K562 (cell line): ENCODE measurements around the gene UVRAG. TPM values are rescaled to one million over a fixed set of nuclear protein-coding genes. Genes with fewer than 3 reads are reported as not detected.
A peak's percentile ranks its signal among the peaks of the same experiment; 100 is the strongest.

ENCODE experiments used
- ATAC-seq: fragments of 200-7000 bp; cut with Tn5 transposase; 3 replicates; pipeline ENCODE4 v1.9.1; 2020; ENCODE audit warnings: moderate library complexity
- BruUV-seq: library from RNA; stranded (reverse); fragments of 400-500 nt; replicated peaks from 2 replicates; lab custom pipeline; 2021; lab: Mats Ljungman, UMichigan
- CTCF ChIA-PET: fragments of 300-600 bp; formaldehyde crosslinking; extraction: SDS; loops from one replicate; lab custom pipeline; 2021; ENCODE audit warnings: low intra/inter-chr PET ratio; lab: Yijun Ruan, JAX
- POLR2A ChIA-PET: fragments of 300-600, 350-650 bp; sonication (Branson Sonifier 250); formaldehyde crosslinking; extraction: SDS; loops from one replicate; lab custom pipeline; 2021; ENCODE audit warnings: antibody characterized with exemption, inconsistent platforms; lab: Yijun Ruan, JAX
- DNase-seq, 4 experiments: peaks; one replicate each; pipeline versions ENCODE4 v3.0.0 to v3.0.0-alpha.2; 2011 to 2018; ENCODE audit warnings: low spot score in 3 of 4, mixed read lengths in 3 of 4; ENCODE audit errors: extremely low read depth in 1 of 4
- FAIRE-seq: peaks from 2 replicates; lab custom pipeline; 2011; peaks lifted over from hg19 to GRCh38; lab: Jason Lieb, UNC
- H2AFZ ChIP-seq: 2 replicates; pipeline ENCODE4 v1.6.0; 2011; ENCODE audit warnings: low read depth, low read length, control low read depth, inconsistent platforms
- H3K27ac ChIP-seq: fragments of 200-600 bp; 3 replicates; pipeline ENCODE4 v1.8.0; 2011; ENCODE audit warnings: low read depth, mild to moderate bottlenecking, control low read depth, inconsistent platforms, low read length, moderate library complexity, mixed read lengths; ENCODE audit errors: extremely low read depth
- H3K27me3 ChIP-seq, 2 experiments: fragments of 300-600 bp in 1 of 2; 2 replicates in 1 of 2; 3 replicates in 1 of 2; pipeline versions ENCODE4 v1.6.0 to v1.8.0; 2011; ENCODE audit warnings: inconsistent platforms in 2 of 2, low read length in 2 of 2, mild to moderate bottlenecking in 1 of 2, mixed read lengths in 1 of 2, moderate library complexity in 1 of 2; ENCODE audit not compliant: control insufficient read depth in 2 of 2, insufficient read depth in 2 of 2
- H3K36me3 ChIP-seq: fragments of 300-600 bp; 3 replicates; pipeline ENCODE4 v1.8.0; 2011; ENCODE audit warnings: mild to moderate bottlenecking, low read length, inconsistent platforms; ENCODE audit not compliant: control insufficient read depth, insufficient read depth
- H3K4me1 ChIP-seq, 2 experiments: fragments of 200-600 bp in 1 of 2; replicated peaks in 1 of 2; 2 replicates in 1 of 2; 3 replicates in 1 of 2; pipeline versions ENCODE4 v1.5.1 to v1.8.0; 2011; ENCODE audit warnings: inconsistent platforms in 2 of 2, low read length in 2 of 2, mild to moderate bottlenecking in 1 of 2, mixed read lengths in 1 of 2, moderate library complexity in 1 of 2; ENCODE audit not compliant: control insufficient read depth in 2 of 2, insufficient read depth in 2 of 2
- H3K4me2 ChIP-seq: 2 replicates; pipeline ENCODE4 v1.6.1; 2011; ENCODE audit warnings: low read length, control low read depth, inconsistent platforms, mixed read lengths; ENCODE audit not compliant: insufficient read depth
- H3K4me3 ChIP-seq: fragments of 200-600 bp; sonication (generic), shearing (Covaris generic); 2 replicates; pipeline ENCODE4 v1.5.1; 2016; ENCODE audit warnings: control low read depth, inconsistent platforms
- H3K79me2 ChIP-seq: fragments of 200-600 bp; 3 replicates; pipeline ENCODE4 v1.8.0; 2011; ENCODE audit warnings: low read length, inconsistent platforms; ENCODE audit not compliant: control insufficient read depth, insufficient read depth
- H3K9ac ChIP-seq, 2 experiments: 2 replicates each; pipeline versions ENCODE4 v1.6.0 to v1.6.1; 2011; ENCODE audit warnings: low read depth in 2 of 2, low read length in 2 of 2, control low read depth in 1 of 2, inconsistent platforms in 1 of 2, mild to moderate bottlenecking in 1 of 2, mixed read lengths in 1 of 2; ENCODE audit not compliant: insufficient read depth in 1 of 2
- H3K9me1 ChIP-seq: one replicate; pipeline ENCODE4 v1.6.0; 2011; ENCODE audit warnings: inconsistent platforms, mild to moderate bottlenecking, low read length, moderate library complexity; ENCODE audit not compliant: control insufficient read depth, insufficient read depth
- H3K9me3 ChIP-seq: replicated peaks from 2 replicates; pipeline ENCODE4 v1.5.1; 2011; ENCODE audit warnings: low read depth, low read length, inconsistent platforms; ENCODE audit not compliant: control insufficient read depth, insufficient read depth
- H4K20me1 ChIP-seq: replicated peaks from 2 replicates; pipeline ENCODE4 v1.6.1; 2011; ENCODE audit warnings: low read length, inconsistent platforms, mixed read lengths; ENCODE audit not compliant: control insufficient read depth, insufficient read depth
- DPF2 ChIP-seq: fragments of 450-650 bp; IDR thresholded peaks from 2 replicates; pipeline ENCODE4 v1.6.1; 2016
- ELK3 ChIP-seq: fragments of 450-650 bp; formaldehyde crosslinking; IDR thresholded peaks from 2 replicates; pipeline ENCODE4 v1.4.0; 2020; ENCODE audit warnings: mild to moderate bottlenecking
- ESRRA ChIP-seq: fragments of 450-650 bp; IDR thresholded peaks from 2 replicates; pipeline ENCODE4 v1.6.1; 2014; ENCODE audit warnings: low read depth, mild to moderate bottlenecking, moderate library complexity, borderline replicate concordance
- KLF10 ChIP-seq: fragments of 250-450 bp; sonication (Bioruptor Pico); IDR thresholded peaks from 2 replicates; pipeline ENCODE4 v1.6.1; 2021; ENCODE audit warnings: matching md5 sums
- MCM7 ChIP-seq, 2 experiments: fragments of 450-650 bp; IDR thresholded peaks; 2 replicates each; pipeline ENCODE4 v1.6.1; 2016 to 2018
- RAD21 ChIP-seq, 2 experiments: fragments of 250-450 bp in 1 of 2; fragments of 450-650 bp in 1 of 2; sonication (Bioruptor Pico) in 1 of 2; formaldehyde crosslinking in 1 of 2; IDR thresholded peaks in 1 of 2; conservative IDR thresholded peaks in 1 of 2; 2 replicates each; pipeline versions ENCODE4 v1.4.0 to v1.8.0; 2020 to 2022; ENCODE audit warnings: mild to moderate bottlenecking in 2 of 2, moderate library complexity in 1 of 2
- SMAD1 ChIP-seq: fragments of 150-350 bp; IDR thresholded peaks from 2 replicates; pipeline ENCODE4 v1.6.1; 2014; ENCODE audit warnings: low read length, low read depth; ENCODE audit not compliant: partially characterized antibody
- TCF7L2 ChIP-seq: fragments of 150-350 bp; IDR thresholded peaks from 2 replicates; pipeline ENCODE4 v1.6.1; 2016; ENCODE audit warnings: low read depth, mild to moderate bottlenecking, low read length, moderate library complexity
- ZBTB33 ChIP-seq: sonication (generic); formaldehyde crosslinking; IDR thresholded peaks from 2 replicates; pipeline ENCODE4 v1.8.1; 2023; ENCODE audit warnings: mild to moderate bottlenecking, missing genetic modification reagents
- ZNF146 ChIP-seq: IDR thresholded peaks from one replicate; pipeline ENCODE4 v1.6.1; 2018; ENCODE audit warnings: missing compliant biosample characterization; ENCODE audit not compliant: unreplicated experiment
- ZNF175 ChIP-seq: fragments of 200-800 bp; sonication (Bioruptor generic); IDR thresholded peaks from 2 replicates; pipeline ENCODE4 v1.6.1; 2016; ENCODE audit warnings: low read depth, mild to moderate bottlenecking, missing genetic modification characterization, missing compliant biosample characterization
- ZNF561 ChIP-seq: fragments of 450-650 bp; formaldehyde crosslinking; conservative IDR thresholded peaks from 2 replicates; pipeline ENCODE4 v1.4.0; 2020; ENCODE audit warnings: mild to moderate bottlenecking, moderate library complexity
- ZNF764 ChIP-seq: fragments of 250-450 bp; sonication (Bioruptor Pico); IDR thresholded peaks from 2 replicates; pipeline ENCODE4 v1.4.0; 2020; ENCODE audit warnings: low read depth, mild to moderate bottlenecking, moderate library complexity
- WGBS: fragments of 100-300 bp; shearing (Covaris generic); methylation state at CpG from one replicate; pipeline ENCODE4 v1.1.6; 2016; ENCODE audit warnings: low coverage, mixed read lengths; ENCODE audit not compliant: insufficient coverage; ENCODE audit errors: missing lambda C conversion rate; 5-methylcytosine and 5-hydroxymethylcytosine counted together
- in situ Hi-C: fragments of 300-500 bp; cut with MboI; formaldehyde crosslinking; loops from 4 replicates; pipeline ENCODE4 v1.15.0; 2018; ENCODE audit warnings: inconsistent platforms, mixed read lengths
- intact Hi-C: fragments of 100-400 bp; cut with micrococcal nuclease; formaldehyde crosslinking; loops from 2 replicates; pipeline ENCODE4 v1.14.2; 2022
- polyA plus RNA-seq, 8 experiments: library from polyadenylated mRNA; depleted of rRNA in 4 of 8; stranded (reverse) in 5 of 8; unstranded in 3 of 8; fragments of >200 nt; fragmentation: Nextera tagmentation in 2 of 8; fragmentation: Illumina TruSeq in 1 of 8; extraction: Ambion mirVana in 2 of 8; extraction: Trizol in 1 of 8; gene quantifications; 2 replicates each; pipeline versions ENCODE4 v1.2.1 to v1.2.3, GENCODE V29; 2011 to 2014; ENCODE audit warnings: inconsistent platforms in 1 of 8, missing spikeins in 1 of 8
- total RNA-seq, 7 experiments: library from RNA; depleted of rRNA in 6 of 7; stranded (reverse); fragments of >200 nt in 6 of 7; fragmentation: Illumina TruSeq in 2 of 7; extraction: Trizol in 2 of 7; gene quantifications; 2 replicates each; pipeline versions ENCODE4 v1.2.1 to v1.2.3, GENCODE V29; 2011 to 2021; ENCODE audit warnings: low replicate concordance in 1 of 7

Gene UVRAG
- total and polyA plus RNA-seq, 9 of the 15 experiments (the other 6 are each of a cell fraction or from before 2014, with no cell fraction given): 3.1 to 17.8 (median 12.4) TPM

GRCh38 chr11:76175783-76176182, 360.8 kb downstream of the UVRAG start:
- H3K79me2 ChIP-seq: no peaks in the 10 kb centered on the region
- FAIRE-seq (no peak), DNase-seq (no peak), ATAC-seq (no peak)
- H3K36me3 ChIP-seq: no peaks in the 10 kb centered on the region
- CTCF ChIA-PET: no interaction called here
- no peaks in the 10 kb centered on the region for H3K9me1 ChIP-seq
- H3K4me1 ChIP-seq: peaks cover 0 to 29% of the 10 kb centered on the region in 2 experiments; a peak in 2 of 5 replicates
- H2AFZ ChIP-seq: no peak overlapping the region
- H4K20me1 ChIP-seq: peaks cover 14% of the 10 kb centered on the region; the same call in 1 of the 2 replicates
- TF ChIP-seq ESRRA: peak; percentile 52; the same call in 1 of the 2 replicates
- no peak for TF ChIP-seq DPF2
- TF ChIP-seq TCF7L2: no peak
- POLR2A ChIA-PET: interaction anchor here (0.5 kb wide), 1 partner anchor 20 kb away, joined by 4 read pairs; no protein-coding TSS in a partner anchor
- H3K9me3 ChIP-seq: no peaks in the 10 kb centered on the region
- H3K27ac ChIP-seq: no peak overlapping the region
- H3K4me3 ChIP-seq: no peak overlapping the region
- no peak overlapping the region for H3K9ac ChIP-seq
- BruUV-seq: no TSS peak
- intact Hi-C loops (no loop called here), in situ Hi-C loops (no loop called here)
- WGBS: 39% methylated on average over 4 of the region's 4 CpGs
- H3K4me2 ChIP-seq: no peak overlapping the region
- H3K27me3 ChIP-seq: peaks cover 17 to 34% of the 10 kb centered on the region in 2 experiments

GRCh38 chr11:76176463-76176862, 361.5 kb downstream of the UVRAG start:
- Histone ChIP-seq H3K9me1 (no peaks in the 10 kb centered on the region), H3K79me2 (no peaks in the 10 kb centered on the region), H2AFZ (no peak overlapping the region), H3K4me3 (no peak overlapping the region), H4K20me1 (peaks cover 11% of the 10 kb centered on the region; the same call in 1 of the 2 replicates), H3K27ac (no peak overlapping the region), H3K9ac (peak overlapping the region in 1 of 2 experiments; percentile 76; a peak in 2 of 4 replicates), H3K9me3 (no peaks in the 10 kb centered on the region), H3K4me2 (no peak overlapping the region), H3K36me3 (no peaks in the 10 kb centered on the region), H3K27me3 (peaks cover 10 to 28% of the 10 kb centered on the region in 2 experiments; a peak in 4 of 5 replicates), H3K4me1 (peaks cover 0 to 27% of the 10 kb centered on the region in 2 experiments; a peak in 2 of 5 replicates)
- ChIA-PET POLR2A (interaction anchor here (0.5 kb wide), 1 partner anchor 19 kb away, joined by 4 read pairs; no protein-coding TSS in a partner anchor), CTCF (no interaction called here)
- intact Hi-C loops: no loop called here
- FAIRE-seq (no peak), ATAC-seq (peak; percentile 12; the same call in 1 of the 3 replicates), DNase-seq (peak in 2 of 4 experiments; percentile 51 to 57)
- no TSS peak for BruUV-seq
- in situ Hi-C loops: no loop called here
- 29% methylated on average over 4 of the region's 9 CpGs for WGBS
- TF ChIP-seq RAD21 (CRISPR knock-in tag; conservative IDR thresholded peaks at IDR 0.05 in 1 of 2, IDR thresholded peaks at IDR 0.05 in 1 of 2) (no peak), ZBTB33 (CRISPR knock-in tag) (no peak), SMAD1 (no peak), ZNF175 (no peak), ZNF561 (no peak), ZNF146 (no peak), MCM7 (IDR thresholded peaks at IDR 0.05) (no peak), ZNF764 (CRISPR knock-in tag) (no peak), KLF10 (CRISPR knock-in tag) (no peak), ELK3 (CRISPR knock-in tag) (no peak)
